ENCODE data around the gene EFS. TPM values are rescaled to one million over a fixed set of nuclear protein-coding genes. Genes with fewer than 3 reads are reported as not detected.

EFS gene
- total and polyA plus RNA-seq, 2 of the 8 experiments (the other 6 are each of a cell fraction or from before 2014, with no cell fraction given), result 27.8 to 28.6 TPM

DNA sequence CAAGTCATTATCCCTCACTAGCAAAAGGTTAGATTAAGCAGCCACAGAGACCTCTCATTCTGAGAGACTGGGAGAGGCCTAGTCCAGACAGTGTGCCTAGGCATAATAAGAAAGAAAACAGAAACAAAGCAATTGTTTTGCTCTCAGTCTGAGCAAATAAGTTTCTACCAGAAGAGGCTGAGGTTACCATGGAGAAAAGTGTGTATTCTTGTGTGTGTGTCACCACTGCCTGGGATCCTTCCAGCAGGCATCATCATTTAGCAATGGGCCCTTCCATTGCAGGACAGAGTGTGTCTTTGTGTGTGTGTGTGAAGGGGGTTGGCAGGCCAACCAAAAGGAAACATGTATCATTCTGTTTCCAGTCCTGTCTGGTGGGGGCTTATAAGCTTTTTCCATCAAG lies 3.7 kb downstream of the EFS start:
- Histone ChIP-seq H4K8ac (ENCODE audit: extremely low read depth, insufficient read depth, low read length) (no peak overlapping the region), H3K23ac (ENCODE audit: insufficient read length) (no peak overlapping the region), H3K27ac (ENCODE audit: low read depth, low read length) (no peak overlapping the region), H3K23me2 (ENCODE audit: low read depth, low read length) (peaks cover 15% of the 10 kb centered on the region; the same call in 1 of the 2 replicates), H4K91ac (replicated peaks; ENCODE audit: insufficient read length, low read length) (no peak overlapping the region), H3K18ac (ENCODE audit: extremely low read depth, low read length) (no peak overlapping the region), H4K5ac (ENCODE audit: insufficient read length, low read depth, low read length) (no peak overlapping the region), H3K36me3 (ENCODE audit: control insufficient read depth in 2 of 4, insufficient read depth in 4 of 4, low read length in 3 of 4) (peaks cover 0 to 22% (median 11%) of the 10 kb centered on the region in 4 experiments; a peak in 4 of 8 replicates), H3K9ac (replicated peaks in 1 of 4; ENCODE audit: extremely low read depth in 1 of 4, low read depth in 3 of 4, low read length in 3 of 4) (no peak overlapping the region), H2AFZ (ENCODE audit: low read length) (no peak overlapping the region), H3K56ac (replicated peaks; ENCODE audit: insufficient read length, low read depth, low read length) (no peak overlapping the region), H3K27me3 (replicated peaks in 1 of 4; ENCODE audit: control insufficient read depth in 3 of 4, extremely low read depth in 1 of 4, insufficient read depth in 3 of 4, low read length in 3 of 4) (no peaks in the 10 kb centered on the region; a peak in 1 of 7 replicates), H3K79me2 (ENCODE audit: control insufficient read depth in 1 of 2, insufficient read depth in 2 of 2, low read length in 2 of 2) (no peaks in the 10 kb centered on the region), H2BK5ac (ENCODE audit: low read depth, low read length) (no peak overlapping the region), H3K79me1 (ENCODE audit: low read depth, low read length) (no peaks in the 10 kb centered on the region), H2AK5ac (ENCODE audit: low read depth, low read length) (no peak overlapping the region), H3K4me1 (replicated peaks in 1 of 4; ENCODE audit: control insufficient read depth in 3 of 4, insufficient read depth in 4 of 4, low read length in 3 of 4) (peaks cover 0 to 14% (median 10%) of the 10 kb centered on the region in 4 experiments; a peak in 5 of 7 replicates), H3K4me3 (ENCODE audit: extremely low read depth in 1 of 4, insufficient read depth in 2 of 4, low read depth in 3 of 4, low read length in 4 of 4) (no peak overlapping the region), H3K14ac (ENCODE audit: insufficient read length) (no peak overlapping the region), H2BK15ac (ENCODE audit: low read length) (no peak overlapping the region), H2BK12ac (ENCODE audit: low read depth, low read length) (no peak overlapping the region), H4K20me1 (replicated peaks in 1 of 2; ENCODE audit: control insufficient read depth in 1 of 2, insufficient read depth in 2 of 2, low read length in 2 of 2) (peaks cover 8 to 13% of the 10 kb centered on the region in 2 experiments), H2BK120ac (replicated peaks; ENCODE audit: low read depth, low read length) (no peak overlapping the region), H3K4ac (replicated peaks; ENCODE audit: insufficient read length, low read depth, low read length) (no peak overlapping the region), H3K9me3 (ENCODE audit: insufficient read depth in 2 of 2, low read depth in 1 of 2, low read length in 1 of 2) (no peaks in the 10 kb centered on the region), H3K4me2 (ENCODE audit: insufficient read depth in 1 of 2, low read depth in 2 of 2, low read length in 2 of 2) (no peak overlapping the region), H2BK20ac (ENCODE audit: low read length) (no peak overlapping the region)
- DNase-seq (ENCODE audit: low read depth in 1 of 2, low spot score in 2 of 2), result no peak
- POLR2A ChIA-PET (ENCODE audit: partially characterized antibody), result interaction anchor here (1.3 to 7.1 kb wide), 4 partner anchors 9 to 40 kb away, joined by 4 to 73 read pairs (median 24); partner anchors contain the start of genes CMTM5, PABPN1 and SLC22A17
- CTCF ChIA-PET (ENCODE audit: partially characterized antibody), result interaction anchor here (0.8 to 20.9 kb wide), 20 partner anchors 9 to 240 kb away, joined by 3 to 333 read pairs (median 8); partner anchors contain the start of genes BCL2L2, CMTM5, IL25 and PABPN1
- FAIRE-seq, result no peak
- TF ChIP-seq TBP (IDR thresholded peaks at IDR 0.05; ENCODE audit: low read depth, low read length) (no peak), KDM4A (IDR thresholded peaks at IDR 0.05; ENCODE audit: low read depth, low read length, severe bottlenecking) (no peak), SIRT6 (IDR thresholded peaks at IDR 0.05; ENCODE audit: low read length) (no peak), TAF7 (optimal IDR thresholded peaks at IDR 0.05; ENCODE audit: borderline replicate concordance, low read depth, low read length) (no peak), ZNF274 (IDR thresholded peaks at IDR 0.05; ENCODE audit: borderline replicate concordance, extremely low read depth, low read length) (no peak), TCF12 (IDR thresholded peaks at IDR 0.05; ENCODE audit: low read depth, low read length) (no peak), RNF2 (IDR thresholded peaks at IDR 0.05; ENCODE audit: borderline replicate concordance, low read depth, low read length, missing control alignments, poor library complexity, severe bottlenecking) (no peak), JUND (IDR thresholded peaks at IDR 0.05; ENCODE audit: low read length) (no peak), SIN3A (conservative IDR thresholded peaks at IDR 0.05 in 1 of 2, IDR thresholded peaks at IDR 0.05 in 1 of 2; ENCODE audit: low read depth in 1 of 2, low read length in 2 of 2) (no peak), BRCA1 (IDR thresholded peaks at IDR 0.05; ENCODE audit: low read depth, low read length) (no peak), SP1 (IDR thresholded peaks at IDR 0.05; ENCODE audit: low read depth, low read length) (no peak), KDM5A (IDR thresholded peaks at IDR 0.05; ENCODE audit: low read length) (no peak)
- TF ChIP-seq, protein P1, sequence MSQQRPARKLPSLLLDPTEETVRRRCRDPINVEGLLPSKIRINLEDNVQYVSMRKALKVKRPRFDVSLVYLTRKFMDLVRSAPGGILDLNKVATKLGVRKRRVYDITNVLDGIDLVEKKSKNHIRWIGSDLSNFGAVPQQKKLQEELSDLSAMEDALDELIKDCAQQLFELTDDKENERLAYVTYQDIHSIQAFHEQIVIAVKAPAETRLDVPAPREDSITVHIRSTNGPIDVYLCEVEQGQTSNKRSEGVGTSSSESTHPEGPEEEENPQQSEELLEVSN (IDR thresholded peaks at IDR 0.05), result no peak
